Activated CD4-positive, alpha-beta T cell treated with anti-CD3 and anti-CD28 coated beads, Interleukin-2, Interleukin-6, amounts not matched to agents 100 ng/mL and 50 ng/mL, durations not matched to agents 16 hours and 8 hours (primary cell): ENCODE measurements around the gene RINL.
"Not testable (repeated sequence)": the region's sequence is repeated elsewhere in the genome, so short reads cannot be mapped to it uniquely, and the experiment has no call there.

Experiments used
- DNase-seq: peaks from one replicate; pipeline ENCODE4 v3.0.0-alpha.2; 2020

Gene RINL

DNA sequence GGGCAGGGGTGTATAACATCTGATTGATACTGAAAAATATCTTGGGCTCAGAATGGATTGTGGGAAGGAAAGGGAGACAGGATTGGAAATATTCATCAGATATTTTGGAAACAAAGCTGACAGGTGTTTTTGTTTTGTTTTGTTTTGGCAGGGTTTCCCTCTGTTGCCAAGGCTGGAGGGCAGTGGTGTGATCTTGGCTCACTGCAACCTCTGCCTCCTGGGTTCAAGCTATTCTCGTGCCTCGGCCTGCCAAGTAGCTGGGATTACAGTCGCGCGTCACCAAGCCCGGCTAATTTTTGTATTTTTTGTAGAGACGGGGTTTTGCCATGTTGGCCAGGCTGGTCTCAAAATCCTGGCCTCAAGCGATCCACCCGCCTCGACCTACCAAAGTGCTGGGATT lies 4.7 kb downstream of the RINL start:
- not testable (repeated sequence) for DNase-seq

GRCh38 chr19:38870612-38871011 lies 7.5 kb downstream of the RINL start:
- DNase-seq = no peak

- peak; percentile 97 for DNase-seq
Observed at GRCh38 chr19:38869836-38870607, 8.1 kb downstream of the RINL start.

- peak; percentile 62 for DNase-seq
Observed at GRCh38 chr19:38869160-38869835, 8.8 kb downstream of the RINL start.

DNA sequence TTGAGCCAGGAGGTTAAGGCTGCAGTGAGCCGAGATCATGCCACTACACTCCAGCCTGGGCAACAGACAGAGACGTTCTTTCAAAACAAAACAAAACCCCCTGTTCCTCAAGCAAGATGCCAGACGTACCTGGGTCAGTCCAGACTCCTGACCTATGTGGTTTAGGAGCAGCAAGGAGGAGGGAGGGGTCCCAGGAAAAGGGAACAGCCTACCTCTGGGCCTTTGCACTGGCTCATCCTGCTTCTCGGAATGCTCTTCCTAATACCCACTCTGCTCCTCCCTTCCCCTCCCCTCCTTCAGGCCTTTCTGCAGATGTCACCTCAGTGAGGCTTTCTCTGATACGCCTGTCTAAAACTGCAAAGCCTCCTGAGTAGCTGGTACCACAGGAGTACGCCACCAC lies 9.5 kb downstream of the RINL start:
- no peak for DNase-seq

GRCh38 chr19:38867171-38867780 lies 10.8 kb downstream of the RINL start:
- no peak for DNase-seq

GRCh38 chr19:38862321-38863059 lies 15.6 kb downstream of the RINL start:
- no peak for DNase-seq

DNA sequence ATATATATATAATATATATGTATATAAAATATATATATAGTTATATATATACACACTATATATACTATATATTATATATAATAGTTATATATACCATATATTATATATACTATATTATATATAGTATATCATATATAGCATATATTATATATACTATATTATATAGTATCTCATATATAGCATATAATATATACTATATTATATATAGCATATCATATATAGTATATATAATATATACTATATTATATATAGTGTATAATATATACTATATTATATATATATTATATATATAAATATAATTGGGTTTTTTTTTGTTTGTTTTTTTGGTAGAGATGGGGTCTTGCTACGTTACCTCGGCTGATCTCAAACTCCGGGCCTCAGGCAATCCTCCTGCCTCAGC lies 16.7 kb downstream of the RINL start:
- DNase-seq = no peak

DNA sequence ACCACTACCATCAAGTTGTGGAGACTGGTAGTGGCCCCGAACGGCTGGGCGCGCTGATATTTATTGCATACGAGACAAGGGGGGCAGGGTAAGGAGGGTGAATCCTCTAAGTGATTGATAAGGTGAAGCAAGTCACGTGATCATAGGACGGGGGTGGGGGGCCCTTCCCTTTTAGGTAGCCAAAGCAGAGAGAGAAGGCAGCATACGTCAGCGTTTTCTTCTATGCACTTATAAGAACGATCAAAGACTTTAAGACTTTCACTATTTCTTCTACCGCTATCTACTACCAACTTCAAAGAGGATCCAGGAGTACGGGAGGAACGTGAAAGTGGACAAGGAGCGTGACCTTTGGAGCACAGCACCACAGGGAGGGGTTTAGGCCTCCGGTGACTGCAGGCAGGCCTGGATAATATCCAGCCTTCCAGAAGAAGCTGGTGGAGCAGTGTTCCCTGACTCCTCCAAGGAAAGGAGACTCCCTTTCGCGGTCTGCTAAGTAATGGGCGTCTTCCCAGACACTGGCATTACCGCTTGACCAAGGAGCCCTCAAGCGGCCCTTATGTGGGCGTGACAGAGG lies 18.4 kb downstream of the RINL start:
- not testable (repeated sequence) for DNase-seq

GRCh38 chr19:38856813-38857212 lies 21.3 kb downstream of the RINL start:
- no peak for DNase-seq

GRCh38 chr19:38855751-38856150 lies 22.3 kb downstream of the RINL start:
- DNase-seq = not testable (repeated sequence)

GRCh38 chr19:38854961-38855360 lies 23.1 kb downstream of the RINL start:
- DNase-seq = not testable (repeated sequence)

DNA sequence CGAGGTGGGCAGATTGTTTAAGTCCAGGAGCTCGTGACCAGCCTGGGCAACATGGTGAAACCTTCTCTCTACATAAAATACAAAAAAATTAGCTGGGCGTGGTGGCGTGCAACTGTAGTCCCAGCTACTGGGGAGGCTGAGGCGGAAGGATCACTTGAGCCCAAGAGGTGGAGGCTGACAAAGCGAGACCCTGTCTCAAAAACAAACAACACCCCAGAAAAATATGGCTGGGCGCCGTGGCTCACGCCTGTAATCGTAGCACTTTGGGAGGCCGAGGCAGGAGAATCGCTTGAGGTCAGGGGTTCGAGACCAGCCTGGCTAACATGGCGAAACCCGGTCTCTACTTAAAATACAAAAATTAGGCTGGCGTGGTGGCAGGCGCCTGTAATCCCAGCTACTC lies 24.9 kb downstream of the RINL start:
- no peak for DNase-seq

- peak; percentile 77 for DNase-seq
Observed at GRCh38 chr19:38852231-38853044, 25.6 kb downstream of the RINL start.

DNA sequence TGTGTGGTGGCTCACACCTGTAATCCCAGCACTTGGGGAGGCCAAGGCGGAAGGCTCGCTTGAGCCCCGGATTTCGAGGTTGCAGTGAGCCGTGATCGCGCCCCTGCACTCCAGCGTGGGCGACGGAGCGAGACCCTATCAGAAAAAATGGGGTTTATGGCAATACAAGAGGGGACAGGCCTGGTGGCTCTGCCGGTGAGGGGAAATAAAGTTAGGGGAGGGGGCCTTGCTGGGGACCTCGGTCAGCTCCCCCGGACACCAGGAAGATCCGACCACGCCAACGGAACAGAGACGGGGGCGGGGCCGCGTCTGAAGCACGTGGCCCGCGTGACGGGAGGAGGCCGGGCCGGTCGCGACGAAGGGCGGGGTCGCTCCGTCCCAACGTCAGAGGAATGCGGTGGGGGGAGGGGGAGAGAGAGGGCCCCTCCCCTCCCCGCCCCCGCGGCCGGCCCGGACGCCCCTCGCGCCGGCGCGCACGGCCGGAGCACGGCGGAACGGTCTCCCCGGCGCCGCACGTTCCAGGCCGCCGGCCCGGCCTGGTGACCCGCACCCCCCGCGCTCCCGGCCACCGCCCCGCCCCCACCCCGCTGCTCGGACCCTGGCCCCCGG lies 26.3 kb downstream of the RINL start:
- DNase-seq = peak; percentile 96

GRCh38 chr19:38850976-38851621 lies 27.0 kb downstream of the RINL start:
- DNase-seq = no peak

GRCh38 chr19:38850436-38850975 lies 27.6 kb downstream of the RINL start:
- DNase-seq = no peak

- DNase-seq = peak; percentile 100
Observed at GRCh38 chr19:38849860-38850435, 28.1 kb downstream of the RINL start, which contains the start of gene HNRNPL. Gene HNRNPL (minus strand): TSS chr19:38849986. CDS start chr19:38849966, 20 bp downstream.

- DNase-seq = peak; percentile 99
Observed at GRCh38 chr19:38849147-38849859, 28.8 kb downstream of the RINL start.
